Globus pallidus (tissue), 1 donor: ENCODE measurements around the gene DGKE.
A peak's percentile ranks its signal among the peaks of the same experiment; 100 is the strongest.

ENCODE experiments used
- DNase-seq: peaks from one replicate; pipeline ENCODE4 v3.0.0-alpha.2; 2015; ENCODE audit warnings: low spot score

The DGKE gene

DNA sequence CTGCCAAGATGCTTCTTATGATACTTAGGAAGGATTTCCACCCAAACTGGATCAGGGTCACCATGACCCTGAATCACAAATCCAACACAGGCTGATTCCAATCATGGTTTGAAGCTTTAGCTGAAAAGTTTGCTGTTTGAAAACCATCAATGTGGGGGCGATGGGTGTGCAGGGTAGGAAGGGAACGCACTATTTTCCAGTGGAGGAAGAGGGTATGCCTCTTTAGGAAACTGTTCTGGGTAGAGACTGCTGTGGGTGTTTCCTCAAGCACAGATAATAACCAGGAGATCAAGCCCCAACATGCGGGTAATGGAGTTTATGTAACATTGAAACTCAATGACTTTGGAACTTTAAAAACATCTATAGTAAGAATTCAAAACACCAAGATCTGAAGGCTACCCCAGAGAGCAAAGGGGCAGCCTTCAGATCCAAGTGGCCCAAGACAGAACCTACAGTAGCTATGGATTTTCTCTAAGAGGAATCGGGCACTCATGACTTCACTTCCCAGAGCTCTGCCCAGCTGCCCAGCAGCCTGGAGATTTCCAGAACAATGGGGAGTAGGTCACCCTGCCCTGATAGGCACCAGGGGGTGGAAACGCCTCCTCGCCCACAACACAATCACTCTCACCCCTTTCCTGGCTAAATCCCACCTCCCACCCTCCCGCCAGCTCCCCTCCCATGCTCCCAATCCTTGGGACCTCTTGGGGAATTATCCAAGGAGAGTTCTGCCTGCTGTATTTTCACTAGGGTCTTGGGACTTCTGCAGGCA, 57.1 kb downstream of the DGKE start:
- no peak for DNase-seq

DNA sequence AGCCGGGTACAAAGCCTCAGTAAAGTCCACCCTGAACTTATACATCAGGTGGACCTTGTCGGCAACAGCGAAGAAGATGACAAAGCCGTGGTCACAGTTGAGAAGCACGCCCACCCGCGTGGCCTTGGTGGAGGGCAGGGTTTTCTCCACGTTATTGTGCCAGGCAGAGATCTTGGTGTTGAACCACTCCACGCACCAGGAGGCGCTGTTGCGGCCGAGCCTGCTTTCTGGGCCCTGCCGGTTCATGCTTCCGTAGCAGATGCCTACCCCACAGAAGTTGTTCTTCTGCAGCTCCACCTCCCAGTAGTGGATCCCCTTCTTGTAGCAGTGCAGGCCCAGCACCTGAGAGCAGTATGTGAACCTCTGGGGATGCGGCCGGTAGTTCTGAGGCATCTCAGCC, 57.8 kb downstream of the DGKE start:
- DNase-seq = no peak

DNA sequence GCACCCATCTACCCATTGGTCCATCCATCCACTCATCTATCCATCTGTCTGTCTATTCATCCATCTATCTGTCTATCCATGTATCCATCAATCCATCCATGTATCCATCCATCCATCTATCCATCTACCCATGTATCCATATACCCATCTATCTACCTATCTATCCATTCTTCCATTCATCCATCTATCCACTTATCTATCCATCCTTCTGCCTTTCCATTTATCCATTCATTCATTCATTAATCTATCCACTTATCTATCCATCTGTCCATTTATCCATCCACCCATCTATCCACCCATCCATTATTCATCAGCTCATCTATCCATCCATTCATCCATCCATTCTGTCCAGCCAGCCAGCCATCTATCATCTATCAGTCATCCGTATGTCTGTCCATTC, 58.4 kb downstream of the DGKE start:
- DNase-seq = no peak

DNA sequence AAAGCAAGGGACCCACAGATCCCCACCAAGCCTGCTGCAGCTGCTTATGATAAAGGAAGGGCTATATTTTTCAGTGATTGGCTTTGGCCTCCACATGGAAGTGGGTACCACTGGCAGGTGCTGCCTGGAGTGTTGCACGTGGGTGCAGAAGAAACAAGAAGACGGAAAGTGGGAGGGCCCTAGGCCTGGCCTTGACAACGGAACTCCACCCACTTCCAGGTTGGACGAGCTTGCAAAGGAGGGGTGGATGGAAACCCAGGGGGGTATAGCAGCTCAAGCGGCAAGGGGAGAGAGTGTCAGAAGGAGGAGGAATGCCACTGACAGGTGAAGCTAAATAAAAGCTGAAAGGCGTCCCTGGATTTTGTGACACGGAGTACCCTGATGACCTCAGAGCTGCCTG, 59.6 kb downstream of the DGKE start:
- no peak for DNase-seq

DNA sequence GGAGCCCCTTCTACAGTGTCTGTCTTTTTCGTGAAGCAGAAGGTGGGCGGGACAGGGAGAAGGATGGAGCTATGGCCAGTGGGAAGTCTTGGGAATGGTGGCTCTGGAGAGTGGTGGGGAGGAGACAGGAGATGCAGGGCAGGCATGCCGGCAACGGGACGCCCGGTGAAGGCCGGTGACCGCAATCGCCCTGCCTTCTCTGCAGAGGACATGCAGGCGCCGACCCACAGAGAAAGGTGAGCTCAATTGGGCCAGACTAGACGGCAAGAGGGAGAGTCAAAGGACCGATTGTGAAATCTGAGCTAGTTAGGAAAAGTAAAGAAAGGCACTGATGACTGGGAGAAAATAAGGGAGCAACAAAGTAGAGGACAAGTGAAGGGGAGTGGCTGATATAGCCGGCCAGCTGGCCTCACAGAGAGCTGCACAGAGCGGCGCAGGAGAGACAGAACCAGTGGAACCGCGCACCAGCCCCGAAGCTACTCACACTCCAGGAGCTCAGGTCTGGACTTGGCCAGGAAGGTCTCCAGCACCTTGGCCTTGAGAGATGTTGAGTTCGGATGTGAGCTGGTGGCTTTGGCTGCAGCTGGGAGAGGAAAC, 61.0 kb downstream of the DGKE start:
- no peak for DNase-seq

DNA sequence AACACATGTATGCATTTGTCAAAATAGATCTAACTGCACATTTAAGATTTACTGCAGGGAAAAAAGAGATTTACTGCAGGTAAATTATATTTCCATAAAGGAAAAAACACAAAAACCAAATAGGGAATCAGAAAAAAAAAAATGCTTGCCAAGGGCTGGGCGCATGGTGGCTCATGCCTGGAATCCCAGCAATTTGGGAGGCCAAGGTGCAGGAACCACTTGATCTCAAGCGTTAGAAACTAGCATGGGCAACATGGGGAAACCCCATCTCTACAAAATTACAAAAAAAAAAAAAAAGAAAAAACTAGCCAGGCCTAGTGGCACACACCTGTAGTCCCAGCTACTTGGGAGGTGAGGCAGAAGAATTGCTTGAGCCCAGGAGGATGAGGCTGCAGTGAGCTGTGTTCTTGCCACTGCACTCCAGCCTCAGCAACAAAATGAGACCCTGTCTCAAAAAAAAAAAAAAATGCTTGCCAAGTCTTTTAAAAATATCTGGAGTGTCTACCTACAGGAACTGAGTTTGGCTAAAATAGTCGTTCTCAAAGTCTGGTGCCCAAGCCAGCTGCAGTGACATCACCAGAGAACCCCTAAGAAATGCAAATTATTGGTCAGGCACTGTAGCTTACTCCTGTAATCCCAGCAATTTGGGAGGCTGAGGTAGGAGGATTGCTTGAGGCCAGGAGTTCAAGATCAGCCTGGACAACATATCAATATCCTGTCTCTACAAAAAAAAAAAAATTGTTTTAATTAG, 62.4 kb downstream of the DGKE start:
- no peak for DNase-seq

DNA sequence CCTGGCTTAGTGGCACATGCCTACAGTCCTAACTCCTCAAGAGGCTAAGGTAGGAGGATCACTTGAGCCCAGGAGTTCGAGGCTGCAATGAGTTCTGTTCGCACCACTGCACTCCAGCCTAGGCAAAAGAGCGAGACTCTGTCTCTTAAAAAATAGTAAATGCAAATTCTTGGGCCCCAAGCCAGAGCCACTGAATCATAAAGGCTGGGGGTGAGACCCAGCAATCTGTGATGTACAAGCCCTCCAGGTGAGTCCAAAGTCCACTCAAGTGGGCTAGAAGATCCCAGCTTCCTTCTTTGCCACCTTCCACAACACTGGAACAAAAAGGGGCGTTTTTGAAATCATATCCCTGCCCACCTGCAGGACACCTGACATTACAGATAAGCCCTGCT, 63.0 kb downstream of the DGKE start:
- no peak for DNase-seq

DNA sequence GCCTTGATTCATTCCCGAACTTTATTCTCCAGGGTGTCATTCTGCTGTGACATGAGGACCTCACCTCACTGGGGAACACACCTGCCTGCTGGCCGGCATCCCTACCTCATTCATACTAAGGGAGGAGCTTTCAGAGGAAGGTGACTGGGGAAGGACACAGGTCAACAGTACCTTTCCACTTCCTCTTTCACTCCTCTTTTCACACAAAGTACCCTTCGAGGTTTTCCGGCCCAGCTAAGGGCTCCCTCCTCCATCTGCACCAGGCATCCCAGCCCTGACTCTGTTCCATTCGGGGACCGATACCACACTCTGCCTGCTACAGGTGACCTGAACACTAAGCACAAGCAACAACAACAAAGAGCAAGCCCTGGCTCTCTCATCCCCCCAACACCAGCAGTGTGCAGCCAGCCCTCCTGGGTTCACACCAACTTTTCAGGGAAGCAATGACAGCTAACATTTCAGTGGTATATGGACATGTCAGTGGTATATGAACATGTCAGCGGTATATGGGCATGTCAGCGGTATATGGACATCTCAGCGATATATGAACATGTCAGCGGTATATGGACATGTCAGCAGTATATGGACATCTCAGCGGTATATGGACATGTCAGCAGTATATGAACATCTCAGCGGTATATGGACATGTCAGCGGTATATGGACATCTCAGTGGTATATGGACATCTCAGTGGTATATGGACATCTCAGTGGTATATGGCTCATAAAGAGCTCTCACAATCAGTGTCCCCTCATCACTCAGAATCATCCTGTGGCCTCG, 63.9 kb downstream of the DGKE start:
- DNase-seq = no peak

DNA sequence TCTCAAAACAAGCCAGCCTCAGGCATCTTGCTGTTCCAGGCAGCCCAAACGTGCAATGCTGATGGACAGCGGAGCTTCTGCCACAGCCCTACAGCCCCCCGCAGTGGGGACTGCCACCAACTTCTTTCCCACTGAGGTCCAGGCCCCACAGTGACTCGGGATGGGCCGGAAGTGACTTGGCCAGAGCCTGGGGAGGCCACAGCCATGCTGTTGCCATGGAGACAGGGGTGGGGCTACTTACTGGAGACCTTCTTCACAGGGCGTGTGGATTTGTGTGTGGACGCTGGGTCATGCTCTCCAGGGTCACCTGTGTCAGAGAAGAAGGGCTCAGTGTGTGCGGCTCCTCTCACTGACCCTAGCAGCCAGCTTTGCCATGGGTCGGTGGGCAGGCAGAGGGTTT, 64.9 kb downstream of the DGKE start:
- no peak for DNase-seq

DNA sequence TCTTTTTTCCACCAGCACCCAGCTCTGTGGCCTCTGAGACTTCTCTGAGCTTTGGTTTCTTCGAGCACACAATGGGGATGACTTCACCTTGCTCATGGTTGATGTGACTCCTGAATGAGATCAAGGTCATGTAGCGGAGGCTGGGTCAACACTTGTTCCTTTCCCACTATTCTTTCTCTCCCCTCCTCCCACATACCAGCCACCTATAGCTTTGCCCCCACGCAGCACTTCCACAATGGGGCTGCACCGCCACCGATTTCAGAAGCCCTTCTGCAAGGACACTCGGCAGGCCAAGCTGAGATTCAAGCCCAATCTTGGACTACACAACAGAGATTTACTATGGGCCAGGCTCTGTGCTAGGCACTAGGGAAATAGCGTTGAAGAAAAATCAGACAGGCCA, 65.5 kb downstream of the DGKE start:
- DNase-seq = no peak

DNA sequence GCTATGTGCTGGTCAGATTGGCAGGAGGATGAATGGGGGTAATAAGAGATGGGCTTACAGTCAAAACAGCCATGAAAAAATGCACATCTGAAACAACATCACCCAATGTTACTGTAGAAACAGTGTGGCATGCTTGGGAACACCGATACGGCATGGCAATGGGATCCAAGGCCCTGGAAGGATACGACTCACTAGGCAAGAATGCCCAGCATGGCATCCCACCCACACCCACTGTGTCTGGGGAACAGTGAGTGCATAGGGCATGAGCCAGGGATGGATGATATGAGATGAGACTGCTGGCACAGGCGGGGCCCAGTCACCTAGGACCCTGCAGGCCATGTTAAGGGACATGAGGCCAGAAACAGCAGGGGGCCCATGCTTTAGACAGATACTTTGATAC, 68.4 kb downstream of the DGKE start:
- no peak for DNase-seq

DNA sequence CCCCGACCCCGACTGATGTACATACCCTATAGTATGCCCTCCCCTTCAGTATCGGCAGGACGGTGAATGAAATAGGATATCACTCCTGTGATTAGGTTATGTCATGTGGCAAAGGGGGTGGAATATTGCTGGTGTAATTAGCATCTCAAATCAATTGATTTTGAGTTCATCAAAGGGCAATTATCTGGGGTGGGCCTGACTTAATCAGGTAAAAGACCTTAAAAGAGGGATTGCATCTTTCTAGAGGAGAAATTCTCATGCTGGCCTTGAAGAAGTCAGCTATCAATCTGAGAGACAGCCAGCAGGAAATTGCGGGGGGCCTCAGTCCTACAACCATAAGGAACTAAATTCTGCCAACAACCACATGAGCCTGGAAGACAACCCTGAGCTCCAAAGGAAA, 69.6 kb downstream of the DGKE start:
- DNase-seq = no peak

DNA sequence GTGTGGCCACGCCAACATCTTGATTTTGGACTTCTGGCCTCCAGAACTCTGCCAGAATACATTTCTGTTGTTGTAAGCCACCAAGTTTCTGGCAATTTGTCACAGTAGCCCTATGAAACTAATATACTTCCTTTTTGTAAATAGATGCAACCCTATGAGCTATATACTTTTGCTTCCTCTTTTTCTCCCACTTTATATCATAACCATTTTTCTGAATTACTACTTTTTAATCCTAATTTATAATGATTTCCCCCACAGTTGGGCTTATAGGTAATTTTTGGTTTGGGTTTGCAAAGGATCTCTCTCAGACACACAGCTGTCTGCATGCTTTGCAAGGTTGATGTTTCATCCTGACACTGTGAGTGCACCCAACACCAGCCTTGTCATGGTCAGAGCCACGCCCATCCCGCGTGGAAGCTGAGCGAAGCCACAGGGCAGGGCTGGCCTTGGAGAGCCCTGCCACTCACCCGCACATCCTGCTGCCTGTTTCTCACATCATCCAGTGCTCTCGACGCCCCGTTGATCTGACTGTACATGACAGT, 74.1 kb downstream of the DGKE start:
- DNase-seq = peak; percentile 16

DNA sequence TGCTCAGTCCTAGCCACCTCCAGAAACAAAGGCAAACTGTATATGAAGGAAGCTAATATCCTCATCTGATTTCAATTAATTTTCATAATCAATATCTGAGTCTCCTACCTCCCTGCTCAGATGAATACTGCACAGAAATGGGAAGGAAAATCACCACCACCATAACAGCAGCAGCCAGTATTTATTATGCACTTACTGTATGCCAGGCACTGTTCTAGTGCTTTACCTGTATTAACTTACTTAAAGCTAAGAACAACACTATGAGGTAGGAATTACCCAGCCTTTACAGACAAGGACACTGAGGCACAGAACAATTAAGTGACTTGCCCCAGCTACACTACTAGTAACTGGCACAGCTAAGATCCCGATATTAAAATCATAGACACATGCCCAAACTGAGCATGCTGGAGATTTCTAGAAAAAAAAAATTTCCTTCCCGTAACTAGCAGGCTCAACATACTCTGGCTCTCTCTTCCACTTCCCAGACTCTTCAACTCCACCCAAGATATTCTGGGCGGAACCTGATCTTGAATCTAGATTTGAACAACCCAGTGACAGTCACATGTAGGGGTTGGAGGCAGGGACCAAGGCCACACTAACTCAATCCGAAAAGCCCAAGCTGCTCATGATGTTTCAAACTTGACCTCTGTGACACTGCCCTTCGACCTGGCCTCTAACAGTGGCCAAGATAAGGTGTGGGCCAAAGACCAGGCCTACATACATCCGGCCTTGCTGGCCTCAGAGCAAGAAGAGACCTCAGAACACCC, 76.0 kb downstream of the DGKE start:
- DNase-seq = no peak

DNA sequence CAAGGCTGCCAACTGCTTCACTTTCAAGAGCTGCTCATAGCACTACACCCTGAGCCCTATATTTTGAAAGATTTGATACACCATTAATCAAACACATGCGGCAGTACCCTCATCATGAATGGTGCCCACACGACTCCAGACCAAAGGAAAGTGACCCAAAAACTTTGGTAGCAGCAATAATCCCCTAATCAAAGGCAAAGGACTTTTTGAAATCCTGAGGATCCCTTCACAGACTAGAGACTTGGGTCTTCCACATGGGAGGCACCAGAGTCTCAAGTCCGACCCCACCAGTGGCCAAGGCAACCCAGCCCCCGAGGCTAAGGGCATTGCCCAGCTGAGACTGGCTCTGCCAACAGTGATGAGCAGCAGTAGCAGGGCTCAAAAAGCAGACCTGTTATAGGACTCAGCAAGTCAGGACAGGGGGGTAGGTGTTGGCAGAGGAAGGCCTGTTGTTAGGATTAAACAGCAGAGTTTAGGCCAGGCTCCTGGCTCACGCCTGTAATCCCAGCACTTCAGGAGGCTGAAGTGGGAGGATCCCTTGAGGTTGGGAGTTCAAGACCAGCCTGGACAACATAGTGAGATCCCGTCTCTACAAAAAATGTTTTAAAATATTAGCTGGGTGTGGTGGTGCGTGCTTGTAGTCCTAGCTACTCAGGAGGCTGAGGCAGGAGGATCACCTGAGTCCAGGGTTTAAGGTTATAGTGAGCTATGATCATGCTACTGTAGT, 76.7 kb downstream of the DGKE start:
- DNase-seq = no peak

DNA sequence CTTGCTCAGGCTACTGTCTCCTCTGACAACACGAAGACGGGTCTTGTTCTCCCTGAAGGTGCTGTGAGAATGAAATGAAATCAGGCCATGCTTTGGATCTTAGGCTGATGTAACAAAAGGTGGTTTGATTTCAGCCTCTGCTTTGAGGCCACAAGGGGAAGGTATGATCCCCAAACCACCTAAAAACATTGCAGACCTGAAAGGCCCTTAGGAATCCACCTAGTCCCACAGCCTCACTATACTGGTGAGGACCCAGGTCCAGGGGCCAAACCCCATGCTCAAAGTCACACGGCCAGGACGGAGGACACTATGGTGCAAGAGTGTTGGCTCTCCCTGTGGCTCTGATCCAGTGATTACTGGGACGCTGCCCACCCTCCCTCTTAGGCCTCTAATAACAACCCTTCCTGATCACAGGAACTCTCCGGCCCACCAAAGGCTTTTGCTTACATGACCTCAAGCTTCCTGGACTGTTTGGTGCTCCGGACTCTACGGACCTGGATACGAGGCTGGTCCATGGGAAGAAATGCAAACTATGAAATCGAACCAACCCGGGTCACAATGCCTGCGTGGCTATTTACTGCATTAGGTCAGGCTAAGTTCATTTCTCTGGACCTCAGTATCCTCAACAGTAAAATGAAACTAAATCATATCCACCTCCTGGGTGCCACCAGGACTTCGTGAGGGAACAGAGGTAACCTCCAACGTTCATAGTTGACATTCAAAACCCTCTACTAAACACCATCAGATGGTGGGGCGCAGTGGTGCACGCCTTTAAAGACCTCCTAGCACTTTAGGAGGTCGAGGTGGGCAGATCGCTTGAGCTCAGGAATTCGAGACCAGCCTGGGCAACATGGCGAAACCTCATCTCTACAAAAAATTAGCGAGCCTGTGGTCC, 78.4 kb downstream of the DGKE start:
- DNase-seq = no peak

DNA sequence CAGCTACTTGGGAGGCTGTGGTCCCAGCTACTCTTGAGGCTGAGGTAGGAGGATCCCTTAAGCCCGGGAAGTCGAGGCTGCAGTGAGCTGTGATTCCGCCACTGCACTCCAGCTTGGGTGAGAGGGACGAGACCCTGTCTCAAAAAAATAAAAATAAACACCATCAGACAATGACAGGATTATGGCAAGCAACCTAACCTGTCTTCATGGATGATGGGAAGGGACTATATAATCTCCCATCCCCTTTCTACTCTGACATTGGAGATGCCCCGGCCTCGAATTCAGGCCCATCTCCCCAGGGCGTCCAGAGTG, 79.0 kb downstream of the DGKE start:
- DNase-seq = no peak

DNA sequence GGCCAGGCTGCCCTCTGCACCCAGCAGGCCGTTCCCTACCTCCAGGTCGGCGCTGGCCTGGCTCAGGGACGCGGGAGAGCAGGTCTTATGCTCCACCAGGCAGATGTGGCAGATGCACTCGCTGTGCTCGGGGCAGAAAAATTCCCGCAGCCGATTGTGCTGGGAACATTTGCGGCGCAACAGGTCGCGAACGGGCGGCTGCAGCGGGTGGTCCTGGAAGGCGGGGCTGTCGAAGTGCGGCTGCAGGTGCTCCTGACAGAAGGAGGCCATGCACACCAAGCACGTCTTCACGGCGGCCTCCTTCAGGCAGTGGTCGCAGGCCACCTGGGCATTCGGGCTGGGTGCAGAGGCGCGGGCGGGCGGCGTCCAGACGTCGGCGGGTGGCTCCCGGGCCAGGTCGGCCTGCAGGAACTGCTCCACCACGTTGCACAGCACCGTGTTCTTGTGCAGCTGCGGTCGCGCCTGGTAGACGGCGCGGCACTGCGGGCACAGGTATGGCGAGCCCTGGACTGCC, 79.5 kb downstream of the DGKE start:
- no peak for DNase-seq

DNA sequence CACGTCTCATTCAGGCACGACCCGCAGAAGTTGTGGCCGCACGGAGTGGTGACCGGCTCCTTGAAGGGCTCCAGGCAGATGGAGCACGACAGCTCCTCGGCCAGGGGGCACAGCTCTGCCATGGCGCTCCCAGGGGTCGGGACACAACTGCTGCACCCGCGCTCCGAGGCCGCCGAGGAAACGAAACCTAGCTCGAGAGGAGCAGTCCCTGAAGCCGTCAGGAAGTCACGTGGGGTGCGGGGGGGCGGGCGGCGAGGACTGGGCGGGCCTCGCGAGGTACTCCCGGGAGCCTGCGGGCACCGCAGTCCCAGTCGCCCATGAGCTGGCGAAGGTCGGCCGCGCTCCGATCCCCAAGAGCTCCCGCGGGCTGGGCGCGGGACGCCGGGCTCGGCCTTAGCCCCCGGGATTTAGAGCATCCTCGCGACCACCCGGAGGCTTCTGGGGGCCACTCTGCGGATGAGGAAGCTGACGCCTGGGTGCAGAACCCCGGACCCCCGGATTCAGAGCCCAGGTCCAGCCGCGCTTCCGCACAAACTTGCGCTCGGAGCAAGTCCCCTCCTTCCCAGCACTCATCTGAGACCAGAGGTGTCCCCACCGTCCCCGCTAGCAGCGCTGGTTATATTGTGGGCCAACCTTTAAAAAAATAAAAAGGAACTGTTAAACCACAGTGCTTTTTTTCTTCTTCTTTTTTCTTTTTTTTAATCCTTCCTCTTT, 80.1 kb downstream of the DGKE start, which contains the start of gene TRIM25:
Gene TRIM25, minus strand, starts transcription at position 183 of the 714 bp plus-strand sequence. Its CDS starts 61 bp downstream, at position 122.
- peak; percentile 69 for DNase-seq
